OCI-LY1 (cell line): Measurements from ENCODE around the gene CD27.

Experiments used
- H2AFZ ChIP-seq: fragments of 200-600 bp; sonication (generic), shearing (Covaris generic); 2 replicates; pipeline ENCODE4 v1.6.0; 2014; ENCODE audit warnings: antibody characterized with exemption, mild to moderate bottlenecking, low read length
- H3F3A ChIP-seq: fragments of 200-600 bp; sonication (generic), shearing (Covaris generic); 2 replicates; pipeline ENCODE4 v1.6.0; 2014; ENCODE audit warnings: mild to moderate bottlenecking, antibody characterized with exemption, low read length, moderate library complexity; ENCODE audit not compliant: insufficient read depth
- H3K27ac ChIP-seq: fragments of 200-600 bp; sonication (generic); 2 replicates; pipeline ENCODE4 v1.5.1; 2014; ENCODE audit warnings: low read length, mixed run types, mild to moderate bottlenecking, low read depth; ENCODE audit not compliant: poor library complexity, severe bottlenecking
- H3K27me3 ChIP-seq: fragments of 200-600 bp; sonication (generic); 2 replicates; pipeline ENCODE4 v1.6.0; 2014; ENCODE audit warnings: antibody characterized with exemption, mild to moderate bottlenecking, low read length, moderate library complexity; ENCODE audit not compliant: insufficient read depth
- H3K36me3 ChIP-seq: fragments of 200-600 bp; sonication (generic); 2 replicates; pipeline ENCODE4 v1.6.1; 2014; ENCODE audit warnings: mild to moderate bottlenecking, antibody characterized with exemption, low read length, moderate library complexity, mixed read lengths; ENCODE audit not compliant: insufficient read depth
- H3K4me1 ChIP-seq: fragments of 200-600 bp; sonication (generic); 2 replicates; pipeline ENCODE4 v1.5.1; 2014; ENCODE audit warnings: mild to moderate bottlenecking, low read length, moderate library complexity; ENCODE audit not compliant: insufficient read depth, severe bottlenecking
- H3K4me2 ChIP-seq: fragments of 200-600 bp; sonication (generic), shearing (Covaris generic); 2 replicates; pipeline ENCODE4 v1.6.1; 2014; ENCODE audit warnings: low read length
- H3K4me3 ChIP-seq: fragments of 200-600 bp; sonication (generic); 2 replicates; pipeline ENCODE4 v1.5.1; 2014; ENCODE audit warnings: low read length, low read depth, mild to moderate bottlenecking, mixed read lengths; ENCODE audit not compliant: poor library complexity, severe bottlenecking
- H3K79me2 ChIP-seq: fragments of 200-600 bp; shearing (Covaris generic); 2 replicates; pipeline ENCODE4 v1.6.1; 2016; ENCODE audit warnings: mixed run types, low read length, mixed read lengths; ENCODE audit not compliant: insufficient read depth
- H3K9ac ChIP-seq: fragments of 200-600 bp; sonication (generic), shearing (Covaris generic); 2 replicates; pipeline ENCODE4 v1.6.1; 2014; ENCODE audit warnings: mild to moderate bottlenecking, low read length, mixed read lengths
- H3K9me2 ChIP-seq: fragments of 200-600 bp; sonication (generic), shearing (Covaris generic); 2 replicates; pipeline ENCODE4 v1.6.1; 2014; ENCODE audit warnings: low read depth, mild to moderate bottlenecking, low read length, mixed read lengths
- H3K9me3 ChIP-seq: fragments of 200-600 bp; shearing (Covaris generic); 2 replicates; pipeline ENCODE4 v1.6.1; 2014; ENCODE audit warnings: low read length, mixed read lengths
- H4K20me1 ChIP-seq: fragments of 200-600 bp; sonication (generic), shearing (Covaris generic); 2 replicates; pipeline ENCODE4 v1.6.0; 2016; ENCODE audit warnings: mild to moderate bottlenecking, low read length; ENCODE audit not compliant: insufficient read depth
- EZH2 ChIP-seq: fragments of 200-600 bp; sonication (generic), shearing (Covaris generic); IDR thresholded peaks from 2 replicates; pipeline ENCODE4 v1.8.0; 2017; ENCODE audit warnings: borderline replicate concordance, mixed run types, mild to moderate bottlenecking, antibody characterized with exemption, low read length, moderate library complexity, mixed read lengths
- TF ChIP-seq, protein P1 (sequence below): fragments of 200-600 bp; sonication (generic), shearing (Covaris generic); IDR thresholded peaks from 2 replicates; pipeline ENCODE4 v1.5.1; 2017; ENCODE audit warnings: mild to moderate bottlenecking, antibody characterized with exemption, low read length, moderate library complexity, mixed read lengths

CD27 gene

DNA sequence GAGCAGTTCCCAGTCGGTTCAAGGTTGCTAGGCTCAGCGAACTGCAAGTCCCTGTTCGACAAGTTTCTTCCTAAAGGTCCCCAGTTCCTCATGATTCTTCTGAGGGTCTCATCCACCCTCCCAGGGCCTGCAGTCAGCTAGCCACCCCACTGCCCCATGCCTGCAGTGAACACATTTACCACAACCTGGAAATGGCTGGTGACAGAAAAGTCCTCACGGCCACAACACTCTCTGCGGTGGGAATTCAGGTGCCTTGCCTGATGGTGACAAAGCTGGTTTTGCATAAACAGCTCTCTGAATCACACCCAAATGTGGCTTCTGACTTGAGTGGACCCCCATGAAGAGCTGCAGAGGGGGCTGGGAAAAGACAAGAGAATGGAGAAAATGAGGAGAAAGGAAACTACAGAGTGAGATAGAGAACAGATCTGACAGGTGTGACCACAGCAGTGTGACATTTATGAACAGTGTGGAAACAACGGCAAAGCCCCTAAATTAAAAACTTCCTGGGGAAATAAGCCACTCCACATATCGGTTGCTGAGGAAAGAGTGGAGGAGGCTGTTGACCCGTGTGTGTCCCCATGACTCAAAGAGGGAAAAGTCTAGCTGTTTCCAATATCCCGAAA is 1.3 kb upstream of the CD27 start:
- Histone ChIP-seq H4K20me1 (no peaks in the 10 kb centered on the region), H3K79me2 (peaks cover 8% of the 10 kb centered on the region), H3K36me3 (peaks cover 22% of the 10 kb centered on the region; the same call in 1 of the 2 replicates), H3K9ac (peak overlapping the region; percentile 98), H3K4me3 (peak overlapping the region; percentile 92), H3K9me2 (no peaks in the 10 kb centered on the region), H3K4me1 (peaks cover 69% of the 10 kb centered on the region), H3K9me3 (no peaks in the 10 kb centered on the region), H3K27me3 (no peaks in the 10 kb centered on the region), H3K4me2 (peak overlapping the region; percentile 92), H2AFZ (no peak overlapping the region), H3F3A (0 out of 2 replicates have a peak, but pooled peaks cover 4% of the 10 kb centered on the region), H3K27ac (peak overlapping the region; percentile 99)
- TF ChIP-seq, protein P1, sequence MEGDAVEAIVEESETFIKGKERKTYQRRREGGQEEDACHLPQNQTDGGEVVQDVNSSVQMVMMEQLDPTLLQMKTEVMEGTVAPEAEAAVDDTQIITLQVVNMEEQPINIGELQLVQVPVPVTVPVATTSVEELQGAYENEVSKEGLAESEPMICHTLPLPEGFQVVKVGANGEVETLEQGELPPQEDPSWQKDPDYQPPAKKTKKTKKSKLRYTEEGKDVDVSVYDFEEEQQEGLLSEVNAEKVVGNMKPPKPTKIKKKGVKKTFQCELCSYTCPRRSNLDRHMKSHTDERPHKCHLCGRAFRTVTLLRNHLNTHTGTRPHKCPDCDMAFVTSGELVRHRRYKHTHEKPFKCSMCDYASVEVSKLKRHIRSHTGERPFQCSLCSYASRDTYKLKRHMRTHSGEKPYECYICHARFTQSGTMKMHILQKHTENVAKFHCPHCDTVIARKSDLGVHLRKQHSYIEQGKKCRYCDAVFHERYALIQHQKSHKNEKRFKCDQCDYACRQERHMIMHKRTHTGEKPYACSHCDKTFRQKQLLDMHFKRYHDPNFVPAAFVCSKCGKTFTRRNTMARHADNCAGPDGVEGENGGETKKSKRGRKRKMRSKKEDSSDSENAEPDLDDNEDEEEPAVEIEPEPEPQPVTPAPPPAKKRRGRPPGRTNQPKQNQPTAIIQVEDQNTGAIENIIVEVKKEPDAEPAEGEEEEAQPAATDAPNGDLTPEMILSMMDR, result no peak
- no peak for TF ChIP-seq EZH2

DNA sequence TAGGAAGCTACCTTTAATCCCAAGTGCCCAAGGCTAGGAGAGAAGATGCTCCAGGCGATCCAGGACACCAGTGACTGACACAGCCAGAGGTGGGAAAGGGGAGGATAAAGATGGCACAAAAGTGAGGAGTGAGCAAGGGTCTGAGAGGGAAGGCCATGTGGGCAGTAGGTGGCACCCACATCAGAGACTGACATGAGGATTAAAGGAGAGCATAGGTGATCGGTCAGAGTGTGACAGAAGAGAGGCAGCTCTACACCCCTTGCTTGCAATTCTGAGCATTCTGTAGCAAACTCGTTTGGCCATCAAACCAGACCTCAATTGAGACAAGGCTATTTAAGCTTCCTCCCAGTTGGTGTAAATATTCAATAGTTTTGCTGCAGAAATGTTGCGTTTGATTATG is 724 bp upstream of the CD27 start:
- no peaks in the 10 kb centered on the region for H3K9me3 ChIP-seq
- H3K27me3 ChIP-seq, result no peaks in the 10 kb centered on the region
- H3K4me1 ChIP-seq, result peaks cover 69% of the 10 kb centered on the region
- H3K27ac ChIP-seq, result peak overlapping the region; percentile 99
- H3K36me3 ChIP-seq, result peaks cover 22% of the 10 kb centered on the region; the same call in 1 of the 2 replicates
- peaks cover 8% of the 10 kb centered on the region for H3K79me2 ChIP-seq
- H3K9me2 ChIP-seq, result no peaks in the 10 kb centered on the region
- TF ChIP-seq, protein P1, result peak; percentile 18; the same call in 1 of the 2 replicates
- TF ChIP-seq EZH2, result no peak
- H3K4me2 ChIP-seq, result peak overlapping the region; percentile 92
- 0 out of 2 replicates have a peak, but pooled peaks cover 4% of the 10 kb centered on the region for H3F3A ChIP-seq
- H4K20me1 ChIP-seq, result no peaks in the 10 kb centered on the region
- H2AFZ ChIP-seq, result no peak overlapping the region
- peak overlapping the region; percentile 92 for H3K4me3 ChIP-seq
- peak overlapping the region; percentile 98 for H3K9ac ChIP-seq

DNA sequence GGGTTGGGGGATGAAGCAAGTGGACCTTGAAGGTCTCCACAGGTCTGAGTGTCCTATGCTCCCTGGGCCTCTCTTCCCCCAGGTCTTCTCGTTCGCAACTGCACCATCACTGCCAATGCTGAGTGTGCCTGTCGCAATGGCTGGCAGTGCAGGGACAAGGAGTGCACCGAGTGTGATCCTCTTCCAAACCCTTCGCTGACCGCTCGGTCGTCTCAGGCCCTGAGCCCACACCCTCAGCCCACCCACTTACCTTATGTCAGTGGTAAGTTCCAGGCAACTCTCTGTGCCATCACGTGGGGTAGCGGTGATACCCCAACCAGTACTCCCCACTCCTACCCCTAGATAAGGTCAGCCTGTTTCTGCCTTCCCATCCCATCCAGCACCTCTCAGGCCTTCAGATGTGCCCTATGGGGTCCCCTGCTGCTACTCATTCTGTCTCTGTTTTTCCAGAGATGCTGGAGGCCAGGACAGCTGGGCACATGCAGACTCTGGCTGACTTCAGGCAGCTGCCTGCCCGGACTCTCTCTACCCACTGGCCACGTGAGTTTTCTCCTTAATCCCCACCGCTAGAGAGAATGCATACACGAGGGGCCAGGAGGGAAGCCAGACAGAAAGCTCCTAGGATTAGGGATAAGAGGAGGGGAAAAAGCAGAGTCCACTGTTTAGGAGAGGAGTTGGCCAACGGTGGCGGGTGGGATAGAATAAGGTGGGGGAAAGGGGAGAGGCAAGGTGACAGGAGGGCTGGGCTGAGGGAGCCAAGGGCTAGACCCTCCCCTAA is 5.5 kb downstream of the CD27 start:
- peaks cover 7% of the 10 kb centered on the region; the same call in 1 of the 2 replicates for H3K79me2 ChIP-seq
- peak overlapping the region; percentile 99 for H3K27ac ChIP-seq
- H3K4me1 ChIP-seq, result peaks cover 67% of the 10 kb centered on the region
- H3K9ac ChIP-seq, result peak overlapping the region; percentile 74
- H3K36me3 ChIP-seq, result peaks cover 64% of the 10 kb centered on the region; the same call in 1 of the 2 replicates
- H2AFZ ChIP-seq, result no peak overlapping the region
- no peak for TF ChIP-seq EZH2
- TF ChIP-seq, protein P1, result no peak
- peak overlapping the region; percentile 68 for H3K4me2 ChIP-seq
- H3K9me2 ChIP-seq, result no peaks in the 10 kb centered on the region
- H3K4me3 ChIP-seq, result peak overlapping the region; percentile 57
- no peaks in the 10 kb centered on the region for H3F3A ChIP-seq
- H3K9me3 ChIP-seq, result no peaks in the 10 kb centered on the region
- H3K27me3 ChIP-seq, result no peaks in the 10 kb centered on the region
- no peaks in the 10 kb centered on the region for H4K20me1 ChIP-seq
